Neural progenitor cell (in vitro differentiated cells): ENCODE data around the gene TIMP3.

Experiments
- EZH2 ChIP-seq: fragments of 200-600 bp; sonication (generic); IDR thresholded peaks from 2 replicates; pipeline ENCODE4 v1.6.1; 2017; ENCODE audit warnings: antibody characterized with exemption, mild to moderate bottlenecking, moderate library complexity
- EZH2phosphoT487 ChIP-seq: fragments of 200-600 bp; sonication (generic); IDR thresholded peaks from 2 replicates; pipeline ENCODE4 v1.6.1; 2017; ENCODE audit warnings: antibody characterized with exemption
- TF ChIP-seq, protein P1 (sequence below): fragments of 200-600 bp; sonication (generic); IDR thresholded peaks from 2 replicates; pipeline ENCODE4 v1.5.1; 2017; ENCODE audit warnings: antibody characterized with exemption, mild to moderate bottlenecking

DNA sequence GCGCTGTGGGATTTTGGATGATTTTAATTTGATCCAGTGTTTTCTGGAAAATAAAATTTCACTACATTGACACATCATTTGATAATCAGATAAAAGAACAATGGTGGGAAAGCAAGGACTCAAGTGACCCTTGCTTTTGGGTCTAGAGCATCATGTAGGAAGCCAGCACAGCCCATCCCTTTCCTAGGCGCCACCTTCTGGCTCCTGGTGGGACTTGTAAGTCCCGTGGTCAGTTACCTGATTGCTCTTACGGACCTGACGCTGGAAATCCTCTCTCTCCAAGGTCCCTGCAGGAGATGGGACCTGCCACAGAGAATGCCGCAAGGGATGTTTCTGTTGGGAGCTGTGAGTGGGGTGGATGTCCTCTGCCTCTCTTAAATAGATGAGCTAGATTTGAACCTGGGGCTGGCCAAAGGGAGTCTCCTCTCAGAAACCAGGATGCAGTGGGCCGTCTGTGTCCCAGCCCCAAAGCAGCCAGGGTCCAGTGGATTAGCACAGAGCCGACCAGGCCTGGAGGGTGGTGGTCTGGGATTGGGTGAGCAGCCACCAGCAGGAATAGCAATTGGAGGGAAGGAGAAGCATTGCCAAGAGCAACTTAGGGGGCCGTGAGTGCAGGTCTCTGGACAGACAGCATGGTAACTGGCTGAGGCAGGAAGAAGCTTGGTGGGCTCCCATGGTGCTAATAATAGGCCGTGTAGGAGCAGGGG is 21.7 kb downstream of the TIMP3 start:
- TF ChIP-seq EZH2phosphoT487 (no peak), EZH2 (no peak)
- TF ChIP-seq, protein P1, sequence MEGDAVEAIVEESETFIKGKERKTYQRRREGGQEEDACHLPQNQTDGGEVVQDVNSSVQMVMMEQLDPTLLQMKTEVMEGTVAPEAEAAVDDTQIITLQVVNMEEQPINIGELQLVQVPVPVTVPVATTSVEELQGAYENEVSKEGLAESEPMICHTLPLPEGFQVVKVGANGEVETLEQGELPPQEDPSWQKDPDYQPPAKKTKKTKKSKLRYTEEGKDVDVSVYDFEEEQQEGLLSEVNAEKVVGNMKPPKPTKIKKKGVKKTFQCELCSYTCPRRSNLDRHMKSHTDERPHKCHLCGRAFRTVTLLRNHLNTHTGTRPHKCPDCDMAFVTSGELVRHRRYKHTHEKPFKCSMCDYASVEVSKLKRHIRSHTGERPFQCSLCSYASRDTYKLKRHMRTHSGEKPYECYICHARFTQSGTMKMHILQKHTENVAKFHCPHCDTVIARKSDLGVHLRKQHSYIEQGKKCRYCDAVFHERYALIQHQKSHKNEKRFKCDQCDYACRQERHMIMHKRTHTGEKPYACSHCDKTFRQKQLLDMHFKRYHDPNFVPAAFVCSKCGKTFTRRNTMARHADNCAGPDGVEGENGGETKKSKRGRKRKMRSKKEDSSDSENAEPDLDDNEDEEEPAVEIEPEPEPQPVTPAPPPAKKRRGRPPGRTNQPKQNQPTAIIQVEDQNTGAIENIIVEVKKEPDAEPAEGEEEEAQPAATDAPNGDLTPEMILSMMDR: peak; percentile 73
